Measurements from ENCODE around the gene CCDC148. TPM values are rescaled to one million over a fixed set of nuclear protein-coding genes. Genes with fewer than 3 reads are reported as not detected.
"Not testable (repeated sequence)": the region's sequence is repeated elsewhere in the genome, so short reads cannot be mapped to it uniquely, and the experiment has no call there.

The CCDC148 gene
- total RNA-seq, 1 donor = 0.42 TPM

- no peaks in the 10 kb centered on the region for H3K27me3 ChIP-seq (ENCODE audit: insufficient read depth, low read length)
- H3K9me3 ChIP-seq (ENCODE audit: low read depth, low read length) = no peaks in the 10 kb centered on the region
These were observed 77.6 kb downstream of the CCDC148 start for GRCh38 chr2:158378926-158379325.

GRCh38 chr2:158366342-158366741 is 90.2 kb downstream of the CCDC148 start:
- Histone ChIP-seq H3K9me3 (ENCODE audit: low read depth, low read length) (no peaks in the 10 kb centered on the region), H3K27me3 (ENCODE audit: insufficient read depth, low read length) (no peaks in the 10 kb centered on the region), H3K4me3 (ENCODE audit: low read length) (no peak overlapping the region), H3K4me1 (ENCODE audit: insufficient read depth, low read length) (no peaks in the 10 kb centered on the region)

More at GRCh38 chr2:158378926-158379325, 77.6 kb downstream of the CCDC148 start:
- Histone ChIP-seq H3K4me1 (ENCODE audit: insufficient read depth, low read length) (no peaks in the 10 kb centered on the region), H3K4me3 (ENCODE audit: low read length) (no peak overlapping the region)

DNA sequence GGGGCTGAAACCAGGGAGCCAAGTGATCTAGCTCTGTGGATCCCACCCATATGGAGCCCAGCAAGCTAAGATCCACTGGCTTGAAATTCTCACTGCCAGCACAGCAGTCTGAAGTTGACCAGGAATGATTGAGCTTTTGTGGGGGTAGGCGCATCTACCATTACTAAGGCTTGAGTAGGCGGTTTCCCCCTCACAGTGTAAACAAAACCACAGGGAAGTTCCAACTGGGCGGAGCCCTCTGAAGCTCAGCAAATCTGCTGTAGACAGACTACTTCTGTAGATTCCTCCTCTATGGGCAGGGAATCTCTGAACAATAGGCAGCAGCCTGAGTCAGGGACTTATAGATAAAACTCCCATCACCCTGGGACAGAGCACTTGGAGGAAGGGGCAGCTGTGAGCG is 96.7 kb downstream of the CCDC148 start:
- Histone ChIP-seq H3K9me3 (ENCODE audit: low read depth, low read length) (no peaks in the 10 kb centered on the region), H3K27me3 (ENCODE audit: insufficient read depth, low read length) (no peaks in the 10 kb centered on the region), H3K4me3 (ENCODE audit: low read length) (no peak overlapping the region), H3K4me1 (ENCODE audit: insufficient read depth, low read length) (no peaks in the 10 kb centered on the region)

- Histone ChIP-seq H3K27me3 (ENCODE audit: insufficient read depth, low read length) (no peaks in the 10 kb centered on the region), H3K9me3 (ENCODE audit: low read depth, low read length) (no peaks in the 10 kb centered on the region), H3K4me1 (ENCODE audit: insufficient read depth, low read length) (no peaks in the 10 kb centered on the region), H3K4me3 (ENCODE audit: low read length) (no peak overlapping the region)
These were observed 98.9 kb downstream of the CCDC148 start for GRCh38 chr2:158357699-158358098.

- Histone ChIP-seq H3K4me1 (ENCODE audit: insufficient read depth, low read length) (no peaks in the 10 kb centered on the region), H3K9me3 (ENCODE audit: low read depth, low read length) (no peaks in the 10 kb centered on the region), H3K27me3 (ENCODE audit: insufficient read depth, low read length) (no peaks in the 10 kb centered on the region), H3K4me3 (ENCODE audit: low read length) (no peak overlapping the region)
These were observed 99.4 kb downstream of the CCDC148 start for GRCh38 chr2:158357122-158357521.

- H3K4me3 ChIP-seq (ENCODE audit: low read length); H3K4me1 ChIP-seq (ENCODE audit: insufficient read depth, low read length); H3K9me3 ChIP-seq (ENCODE audit: low read depth, low read length); H3K27me3 ChIP-seq (ENCODE audit: insufficient read depth, low read length): not testable (repeated sequence)
These were observed 105.1 kb downstream of the CCDC148 start for GRCh38 chr2:158351466-158351816.

GRCh38 chr2:158350751-158351465 is 105.6 kb downstream of the CCDC148 start:
- not testable (repeated sequence) for H3K4me3 ChIP-seq (ENCODE audit: low read length); H3K4me1 ChIP-seq (ENCODE audit: insufficient read depth, low read length); H3K27me3 ChIP-seq (ENCODE audit: insufficient read depth, low read length); H3K9me3 ChIP-seq (ENCODE audit: low read depth, low read length)

DNA sequence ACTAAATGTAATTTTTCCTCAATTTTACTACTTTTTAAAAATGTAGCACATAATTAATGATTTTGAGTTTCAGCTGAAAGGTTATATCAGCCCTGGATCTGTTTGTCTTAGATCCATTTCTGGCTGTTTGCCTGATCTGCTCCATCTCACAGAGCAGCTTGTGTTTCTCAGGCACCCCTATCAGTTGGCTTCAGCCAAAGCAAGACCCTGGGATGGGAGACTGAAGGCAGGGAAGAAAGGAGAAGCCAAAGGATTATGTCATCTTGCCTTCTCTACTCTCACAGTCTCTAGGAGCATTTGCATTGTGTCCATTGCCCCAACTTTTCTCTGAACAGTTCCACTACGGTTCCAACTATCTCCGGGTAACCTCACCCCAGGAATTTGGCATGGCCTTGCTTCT is 110.5 kb downstream of the CCDC148 start:
- no peaks in the 10 kb centered on the region for H3K4me1 ChIP-seq (ENCODE audit: insufficient read depth, low read length)

GRCh38 chr2:158339513-158339912 is 117.0 kb downstream of the CCDC148 start:
- H3K9me3 ChIP-seq (ENCODE audit: low read depth, low read length) = no peaks in the 10 kb centered on the region
- H3K27me3 ChIP-seq (ENCODE audit: insufficient read depth, low read length) = no peaks in the 10 kb centered on the region

More for the DNA sequence above, 110.5 kb downstream of the CCDC148 start:
- H3K9me3 ChIP-seq (ENCODE audit: low read depth, low read length) = no peaks in the 10 kb centered on the region
- H3K27me3 ChIP-seq (ENCODE audit: insufficient read depth, low read length) = no peaks in the 10 kb centered on the region
- H3K4me3 ChIP-seq (ENCODE audit: low read length) = no peak overlapping the region

DNA sequence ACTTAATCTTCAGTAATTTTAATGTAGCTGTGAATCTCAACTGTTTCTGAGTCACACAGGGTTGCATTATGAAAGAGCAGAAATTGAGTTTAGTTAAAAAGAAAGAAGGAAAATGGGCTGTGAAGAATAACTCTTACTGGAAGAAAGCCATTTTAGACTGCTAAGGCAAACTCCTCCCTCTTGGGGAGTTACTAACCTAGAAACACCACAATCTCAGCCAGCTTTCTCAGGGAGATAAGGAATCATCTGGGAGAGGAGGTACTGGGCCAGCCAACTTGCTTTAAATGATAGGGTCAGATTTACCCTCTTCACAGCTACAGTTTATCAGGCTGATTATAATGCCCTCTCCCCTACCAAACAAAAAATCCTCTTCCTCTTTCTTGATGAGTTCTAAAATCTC is 119.5 kb downstream of the CCDC148 start:
- Histone ChIP-seq H3K9me3 (ENCODE audit: low read depth, low read length) (no peaks in the 10 kb centered on the region), H3K4me3 (ENCODE audit: low read length) (no peak overlapping the region), H3K4me1 (ENCODE audit: insufficient read depth, low read length) (no peaks in the 10 kb centered on the region)

More at GRCh38 chr2:158339513-158339912, 117.0 kb downstream of the CCDC148 start:
- H3K4me3 ChIP-seq (ENCODE audit: low read length) = no peak overlapping the region
- no peaks in the 10 kb centered on the region for H3K4me1 ChIP-seq (ENCODE audit: insufficient read depth, low read length)

DNA sequence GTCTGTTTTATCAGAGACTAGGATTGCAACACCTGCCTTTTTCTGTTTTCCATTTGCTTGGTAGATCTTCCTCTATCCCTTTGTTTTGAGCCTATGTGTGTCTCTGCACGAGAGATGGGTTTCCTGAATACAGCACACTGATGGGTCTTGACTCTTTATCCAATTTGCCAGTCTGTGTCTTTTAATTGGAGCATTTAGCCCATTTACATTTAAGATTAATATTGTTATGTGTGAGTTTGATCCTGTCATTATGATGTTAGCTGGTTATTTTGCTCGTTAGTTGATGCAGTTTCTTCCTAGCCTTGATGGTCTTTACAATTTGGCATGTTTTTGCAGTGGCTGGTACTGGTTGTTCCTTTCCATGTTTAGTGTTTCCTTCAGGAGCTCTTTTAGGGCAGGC is 124.8 kb downstream of the CCDC148 start:
- H3K4me3 ChIP-seq (ENCODE audit: low read length); H3K9me3 ChIP-seq (ENCODE audit: low read depth, low read length); H3K27me3 ChIP-seq (ENCODE audit: insufficient read depth, low read length); H3K4me1 ChIP-seq (ENCODE audit: insufficient read depth, low read length): not testable (repeated sequence)

More for the DNA sequence above, 119.5 kb downstream of the CCDC148 start:
- no peaks in the 10 kb centered on the region for H3K27me3 ChIP-seq (ENCODE audit: insufficient read depth, low read length)

DNA sequence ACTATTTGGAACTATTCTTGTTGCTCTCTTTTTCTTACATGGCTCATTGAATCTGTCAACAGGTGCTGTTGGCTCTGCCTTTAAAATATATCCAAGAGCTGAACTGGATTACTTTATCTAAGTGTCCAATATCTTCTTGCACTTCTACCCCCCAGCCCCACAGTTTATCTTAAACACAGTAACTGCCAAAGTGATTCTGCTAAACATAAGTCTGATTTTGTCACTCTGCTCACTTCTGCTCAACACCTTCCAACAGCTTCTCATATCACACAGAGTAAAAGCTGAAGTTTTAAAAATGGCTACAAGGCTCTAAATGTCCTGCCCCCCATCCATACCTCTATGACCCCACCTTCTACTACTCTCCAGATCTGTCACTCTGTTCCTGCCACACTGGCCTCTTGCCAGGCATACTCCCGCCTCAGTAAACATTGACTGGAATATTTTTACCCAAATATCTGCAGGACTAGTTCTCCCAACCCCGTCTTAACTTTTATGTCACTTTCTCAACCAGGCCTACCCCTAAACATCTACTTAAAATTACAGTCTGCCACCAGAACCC is 130.7 kb downstream of the CCDC148 start:
- H3K4me1 ChIP-seq (ENCODE audit: insufficient read depth, low read length) = no peaks in the 10 kb centered on the region
- H3K4me3 ChIP-seq (ENCODE audit: low read length) = no peak overlapping the region
- H3K9me3 ChIP-seq (ENCODE audit: low read depth, low read length) = no peaks in the 10 kb centered on the region
- H3K27me3 ChIP-seq (ENCODE audit: insufficient read depth, low read length) = no peaks in the 10 kb centered on the region

DNA sequence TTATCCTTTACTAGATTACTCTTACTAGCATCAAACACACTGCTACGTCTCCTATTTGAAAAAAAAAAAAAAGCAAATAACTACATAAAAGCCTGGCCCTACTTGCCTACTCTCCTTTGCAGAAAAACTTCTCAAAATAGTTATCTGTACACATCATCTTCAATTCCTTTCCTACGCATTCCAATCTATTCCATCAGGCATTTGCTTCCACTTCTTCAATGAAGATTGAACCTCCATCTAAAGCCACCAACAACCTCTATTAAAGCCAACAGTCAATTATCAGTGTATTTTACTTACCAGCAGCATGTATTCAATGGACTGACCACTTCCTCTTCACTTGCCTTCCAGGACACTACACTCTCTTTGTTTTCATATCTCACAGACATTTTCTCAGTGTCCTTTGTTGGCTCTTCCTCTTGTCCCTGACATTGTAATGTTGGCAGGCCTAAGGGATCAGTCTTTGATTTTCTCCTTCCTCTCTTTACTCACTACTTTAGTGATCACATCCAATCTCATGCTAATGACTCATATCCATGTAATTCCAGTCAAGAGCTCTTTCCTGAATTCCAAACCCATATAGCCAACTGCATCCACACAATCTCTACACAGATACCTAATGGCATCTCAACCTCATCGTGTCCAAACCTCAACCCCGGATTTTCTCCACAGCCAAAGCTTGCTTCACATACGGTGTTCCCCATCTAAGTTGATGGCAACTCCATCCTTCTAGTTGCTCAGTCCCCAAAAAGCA is 131.3 kb downstream of the CCDC148 start:
- H3K4me1 ChIP-seq (ENCODE audit: insufficient read depth, low read length) = no peaks in the 10 kb centered on the region
- no peak overlapping the region for H3K4me3 ChIP-seq (ENCODE audit: low read length)
- H3K27me3 ChIP-seq (ENCODE audit: insufficient read depth, low read length) = no peaks in the 10 kb centered on the region
- H3K9me3 ChIP-seq (ENCODE audit: low read depth, low read length) = no peaks in the 10 kb centered on the region

DNA sequence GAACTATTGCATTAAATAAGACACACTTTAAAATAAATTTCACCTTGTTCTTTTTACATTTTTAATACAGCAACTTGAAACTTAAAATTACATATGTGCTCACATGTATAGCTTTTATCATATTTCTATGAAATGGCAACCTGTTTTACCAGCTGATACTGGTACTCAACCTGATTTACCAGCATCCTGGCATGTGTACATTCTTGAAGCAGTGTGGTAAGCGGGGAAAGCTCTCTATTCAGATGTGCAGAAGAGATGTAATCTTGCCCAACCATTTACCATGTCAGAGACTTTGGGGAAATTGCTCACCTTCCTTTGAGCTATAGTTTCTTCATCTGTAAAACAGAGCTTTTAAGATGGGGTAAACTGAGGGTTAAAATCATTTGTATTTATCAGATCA is 133.2 kb downstream of the CCDC148 start:
- H3K4me3 ChIP-seq (ENCODE audit: low read length) = no peak overlapping the region
- no peaks in the 10 kb centered on the region for H3K27me3 ChIP-seq (ENCODE audit: insufficient read depth, low read length)
- H3K4me1 ChIP-seq (ENCODE audit: insufficient read depth, low read length) = no peaks in the 10 kb centered on the region
- no peaks in the 10 kb centered on the region for H3K9me3 ChIP-seq (ENCODE audit: low read depth, low read length)

- Histone ChIP-seq H3K27me3 (ENCODE audit: insufficient read depth, low read length) (no peaks in the 10 kb centered on the region), H3K4me1 (ENCODE audit: insufficient read depth, low read length) (no peaks in the 10 kb centered on the region), H3K9me3 (ENCODE audit: low read depth, low read length) (no peaks in the 10 kb centered on the region), H3K4me3 (ENCODE audit: low read length) (no peak overlapping the region)
These were observed 135.3 kb downstream of the CCDC148 start for GRCh38 chr2:158321264-158321663.

Measured in mononuclear cell (primary cell).